HG03175 (cell line): ENCODE measurements around the gene SPACA1.

ENCODE experiments used
- ATAC-seq: cut with Tn5 transposase; IDR thresholded peaks from one replicate; pipeline ENCODE4 v1.9.1; 2021; ENCODE audit warnings: mild to moderate bottlenecking, moderate library complexity; ENCODE audit not compliant: unreplicated experiment

Gene SPACA1

DNA sequence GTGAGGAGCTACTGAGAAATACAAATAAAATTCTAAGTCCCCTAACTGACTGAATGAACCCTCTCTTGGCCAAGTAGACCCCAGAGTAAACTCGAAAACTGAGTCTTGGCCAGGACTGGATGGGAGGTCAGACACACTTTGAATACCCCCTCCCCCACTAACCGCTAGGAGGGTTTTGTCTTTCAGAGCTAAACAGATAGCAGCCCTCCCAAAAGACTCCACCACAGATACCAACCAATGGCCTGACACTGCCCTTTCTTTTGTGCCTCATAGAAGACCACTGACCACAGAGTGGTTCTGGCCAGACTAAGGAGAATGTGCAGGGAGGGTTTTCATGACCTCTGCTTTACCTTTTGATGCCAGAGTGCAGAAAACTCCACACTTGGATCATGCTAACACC lies 42.1 kb downstream of the SPACA1 start:
- no peak for ATAC-seq

- no peak for ATAC-seq
Observed at GRCh38 chr6:88105741-88106340, 58.2 kb downstream of the SPACA1 start.

DNA sequence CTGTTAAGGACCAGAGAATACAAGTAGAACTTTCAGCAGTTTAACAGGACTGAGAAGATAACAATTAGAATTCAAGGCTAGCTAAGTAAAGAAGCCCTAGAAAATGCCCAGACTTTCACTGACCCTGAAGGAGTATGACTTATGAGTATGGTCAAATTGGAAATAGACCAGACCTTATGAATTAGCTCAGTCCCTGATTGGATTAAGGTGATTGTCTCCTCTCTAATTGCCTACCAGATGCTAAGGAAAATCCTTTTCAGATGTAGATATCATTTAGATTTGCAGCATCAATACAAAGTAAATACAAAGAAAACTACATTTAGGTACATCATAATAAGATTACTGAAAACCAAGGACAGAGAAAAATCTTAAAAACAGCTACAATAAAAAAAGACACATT lies 59.6 kb downstream of the SPACA1 start:
- ATAC-seq: no peak

- no peak for ATAC-seq
Observed at GRCh38 chr6:88111991-88112390, 64.3 kb downstream of the SPACA1 start.

GRCh38 chr6:88114838-88115237 lies 67.2 kb downstream of the SPACA1 start:
- no peak for ATAC-seq

GRCh38 chr6:88115307-88115706 lies 67.7 kb downstream of the SPACA1 start:
- no peak for ATAC-seq

GRCh38 chr6:88116276-88116675 lies 68.6 kb downstream of the SPACA1 start:
- no peak for ATAC-seq
